Measurements from ENCODE around the gene KLHL36. TPM values are rescaled to one million over a fixed set of nuclear protein-coding genes. Genes with fewer than 3 reads are reported as not detected.

Gene KLHL36
- total and polyA plus RNA-seq, 9 of the 15 experiments (the other 6 are each of a cell fraction or from before 2014, with no cell fraction given) = 2.1 to 51.2 (median 18.5) TPM

- TF ChIP-seq TSHZ1 (CRISPR knock-in tag; IDR thresholded peaks at IDR 0.05) (no peak), ZC3H11A (IDR thresholded peaks at IDR 0.05; ENCODE audit: low read depth, low read length) (no peak), XRCC5 (IDR thresholded peaks at IDR 0.05; ENCODE audit: low read depth, low read length) (peak; percentile 79), ZNF384 (IDR thresholded peaks at IDR 0.05; ENCODE audit: low read depth, low read length) (peak; percentile 56; the same call in 1 of the 2 replicates), RCOR1 (IDR thresholded peaks at IDR 0.05; ENCODE audit: borderline replicate concordance in 1 of 2, low read depth in 2 of 2, low read length in 2 of 2) (peak in 1 of 2 experiments; percentile 73; a peak in 1 of 4 replicates), ZKSCAN1 (IDR thresholded peaks at IDR 0.05; ENCODE audit: low read depth, low read length) (0 out of 2 replicates have a peak, but pooled peaks have one; percentile 14), ARID2 (IDR thresholded peaks at IDR 0.05) (no peak), SP1 (CRISPR knock-in tag; IDR thresholded peaks at IDR 0.05) (no peak), NEUROD1 (IDR thresholded peaks at IDR 0.05; ENCODE audit: borderline replicate concordance, low read depth, low read length, partially characterized antibody) (peak; percentile 18), HLTF (IDR thresholded peaks at IDR 0.05) (peak; percentile 64; the same call in 1 of the 2 replicates), ATF7 (IDR thresholded peaks at IDR 0.05) (peak; percentile 19; the same call in 1 of the 2 replicates), ARNT (IDR thresholded peaks at IDR 0.05) (no peak), CTCF (IDR thresholded peaks at IDR 0.05 in 2 of 3, conservative IDR thresholded peaks at IDR 0.05 in 1 of 3; ENCODE audit: insufficient read depth in 2 of 3, low read depth in 1 of 3, low read length in 3 of 3) (peak; percentile 93 to 97 (median 97)), SMARCA4 (IDR thresholded peaks at IDR 0.05) (0 out of 2 replicates have a peak, but pooled peaks have one; percentile 41), NR2C2 (CRISPR knock-in tag; IDR thresholded peaks at IDR 0.05) (0 out of 2 replicates have a peak, but pooled peaks have one; percentile 16), NR2C2 (tag; IDR thresholded peaks at IDR 0.05) (no peak), BHLHE40 (IDR thresholded peaks at IDR 0.05; ENCODE audit: low read length) (peak; percentile 46; the same call in 1 of the 2 replicates), CTCFL (IDR thresholded peaks at IDR 0.05; ENCODE audit: borderline replicate concordance, insufficient read depth, low read depth, low read length, poor library complexity, severe bottlenecking) (peak; percentile 62), CREB1 (IDR thresholded peaks at IDR 0.05) (no peak), CREB1 (CRISPR knock-in tag; IDR thresholded peaks at IDR 0.05) (no peak), SETDB1 (IDR thresholded peaks at IDR 0.05; ENCODE audit: low read length) (no peak)
Measured at GRCh38 chr16:84672276-84673202, 24.2 kb downstream of the KLHL36 start (continued).
